ENCODE results near the gene MRPS23. TPM values are rescaled to one million over a fixed set of nuclear protein-coding genes. Genes with fewer than 3 reads are reported as not detected.

MRPS23 gene
- total RNA-seq: 34.4 and 46.7 TPM in 2 replicates

- peak; percentile 96 for DNase-seq (ENCODE audit: low read depth, low spot score)
Observed at GRCh38 chr17:57849874-57850754, at the start of gene MRPS23. Gene MRPS23, minus strand, starts transcription at chr17:57850044. Its CDS starts 34 bp downstream, at chr17:57850010.

GRCh38 chr17:57899391-57899790, 49.5 kb upstream of the MRPS23 start:
- DNase-seq (ENCODE audit: low read depth, low spot score): no peak

DNA sequence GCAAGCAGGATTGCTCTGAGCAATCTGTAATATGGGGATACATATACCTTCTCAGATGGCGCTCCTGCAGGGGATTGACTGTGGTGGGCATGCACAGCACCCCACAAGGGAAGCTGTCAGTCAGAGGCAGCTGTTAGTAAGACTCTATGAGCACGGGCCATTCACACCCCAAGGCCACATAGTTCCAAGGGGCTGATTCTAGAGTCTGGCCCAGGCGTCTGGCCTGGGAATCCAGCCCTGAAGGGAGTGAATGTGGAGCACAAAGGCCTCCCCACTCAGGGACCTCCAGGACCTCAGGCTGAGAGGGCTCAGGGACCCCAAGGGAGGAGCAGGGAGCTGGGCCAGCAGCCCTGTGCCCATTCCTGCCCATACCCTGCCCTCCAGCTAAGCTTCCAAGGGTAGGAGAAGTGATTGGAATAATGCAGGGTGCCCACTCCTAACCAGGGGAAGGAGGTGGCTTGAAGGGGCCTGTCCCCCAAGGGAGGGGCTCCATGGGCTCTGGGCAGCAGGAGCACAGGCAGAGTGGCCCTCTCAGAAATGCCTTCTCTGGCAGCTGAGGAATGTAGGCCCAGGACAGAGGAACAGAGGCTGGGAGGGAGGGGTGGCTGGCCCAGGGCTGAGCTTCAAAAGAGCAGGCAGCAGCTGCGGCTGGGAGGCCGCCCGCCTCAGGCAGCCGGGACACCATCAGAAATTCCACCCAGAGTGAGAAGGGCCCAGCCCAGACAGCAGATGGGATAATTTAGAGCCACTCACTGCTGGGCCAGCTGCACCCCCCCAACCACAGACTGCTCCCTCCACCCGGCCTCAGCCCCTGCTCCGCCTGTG, 48.9 kb upstream of the MRPS23 start:
- no peak for DNase-seq (ENCODE audit: low read depth, low spot score)

DNA sequence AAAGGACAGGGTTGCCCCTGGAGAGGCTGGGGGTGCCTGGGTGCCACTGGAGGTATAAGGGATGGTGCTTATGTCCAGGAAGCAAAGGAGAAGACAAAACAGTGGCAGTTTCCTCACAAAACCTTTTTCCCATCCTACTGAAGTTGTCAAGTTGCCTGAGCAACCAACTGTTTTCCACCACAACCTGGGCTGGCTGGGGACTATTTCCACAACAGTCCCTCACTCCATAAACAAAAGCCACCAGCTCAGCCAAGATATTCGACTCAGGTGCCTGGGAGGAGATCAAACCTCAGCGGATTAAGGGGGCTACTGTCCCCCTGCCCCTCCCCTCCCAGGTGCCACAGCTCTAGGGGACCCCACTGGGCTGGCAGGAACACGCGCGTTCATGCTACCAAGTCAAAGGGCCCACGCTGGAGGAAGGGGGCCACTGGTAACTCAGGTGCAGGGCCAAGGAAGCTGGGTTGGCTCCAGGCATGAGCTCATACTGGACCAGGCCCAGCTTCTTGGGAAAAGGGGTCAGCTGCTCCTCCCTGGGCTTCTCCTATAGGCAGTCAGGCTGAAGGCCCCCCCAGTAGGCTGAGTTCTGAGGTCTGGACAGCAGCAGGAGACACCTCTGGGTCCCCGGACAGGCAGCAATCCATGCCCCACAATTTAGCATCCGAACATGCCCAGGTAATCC, 45.7 kb upstream of the MRPS23 start:
- DNase-seq (ENCODE audit: low read depth, low spot score): no peak

DNA sequence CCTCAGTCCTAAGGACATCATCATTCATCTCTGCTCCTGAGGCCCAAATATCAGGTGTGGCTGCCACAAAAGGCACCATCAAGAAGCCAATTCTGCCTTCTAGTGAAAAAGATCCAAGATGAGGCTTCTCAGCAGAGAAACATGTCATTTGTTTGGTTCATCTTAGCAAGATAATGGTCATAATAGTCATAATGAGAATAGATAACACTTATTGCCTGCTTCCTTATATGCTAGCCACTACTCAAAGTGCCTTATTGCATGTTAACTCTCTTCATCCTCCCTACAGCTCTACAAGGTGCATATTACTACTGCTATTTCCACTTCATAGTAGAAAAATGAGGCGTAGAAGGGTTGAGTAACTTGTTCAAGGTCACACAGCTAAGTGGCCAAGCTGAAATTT, 45.0 kb upstream of the MRPS23 start:
- DNase-seq (ENCODE audit: low read depth, low spot score): no peak

GRCh38 chr17:57892820-57893595, 43.2 kb upstream of the MRPS23 start:
- no peak for DNase-seq (ENCODE audit: low read depth, low spot score)

GRCh38 chr17:57892146-57892819, 42.4 kb upstream of the MRPS23 start:
- DNase-seq (ENCODE audit: low read depth, low spot score): no peak

GRCh38 chr17:57890857-57891232, 41.0 kb upstream of the MRPS23 start:
- DNase-seq (ENCODE audit: low read depth, low spot score): no peak

- DNase-seq (ENCODE audit: low read depth, low spot score): no peak
Observed at GRCh38 chr17:57889892-57890856, 40.3 kb upstream of the MRPS23 start.

DNA sequence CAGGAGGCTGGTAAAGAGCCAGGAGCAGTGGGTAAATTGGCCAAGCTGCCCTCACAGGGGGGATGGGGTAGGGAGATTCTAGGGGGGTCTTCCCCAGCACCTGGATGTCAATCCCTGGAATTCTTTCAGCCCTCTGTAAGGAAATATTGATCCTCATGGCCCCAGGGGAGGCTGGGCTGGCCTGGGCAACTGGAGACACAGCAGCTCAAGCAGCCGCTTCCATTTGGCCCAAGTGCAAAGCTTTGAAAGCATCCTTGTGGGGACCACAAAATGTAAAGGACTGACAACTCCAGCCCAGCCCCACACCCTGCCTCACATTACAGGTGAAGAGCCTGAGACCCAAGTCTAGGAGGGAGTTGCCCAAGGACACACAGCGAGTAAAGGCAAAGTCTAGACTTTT, 39.4 kb upstream of the MRPS23 start:
- DNase-seq (ENCODE audit: low read depth, low spot score): no peak

GRCh38 chr17:57888311-57889216, 38.7 kb upstream of the MRPS23 start:
- no peak for DNase-seq (ENCODE audit: low read depth, low spot score)

DNA sequence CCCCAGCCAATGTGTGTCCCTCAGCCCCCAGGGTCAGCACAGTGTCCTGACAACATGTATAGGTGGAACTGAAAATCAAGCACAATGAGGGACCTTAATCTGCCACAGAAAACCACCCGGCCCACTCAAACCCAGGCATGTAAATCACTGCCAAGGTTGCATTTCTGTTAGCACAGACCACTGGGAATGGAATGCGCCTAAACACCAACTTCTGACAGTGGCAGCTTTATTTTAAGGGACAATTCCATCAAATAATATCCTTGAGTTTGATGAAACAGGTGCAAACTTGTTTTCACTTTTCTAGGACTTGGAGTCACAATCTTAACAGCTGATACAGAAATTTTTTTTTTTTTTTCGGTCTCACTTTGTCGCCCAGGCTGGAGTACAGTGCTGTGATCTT, 37.3 kb upstream of the MRPS23 start:
- DNase-seq (ENCODE audit: low read depth, low spot score): no peak

- DNase-seq (ENCODE audit: low read depth, low spot score): no peak
Observed at GRCh38 chr17:57886020-57886419, 36.2 kb upstream of the MRPS23 start.

DNA sequence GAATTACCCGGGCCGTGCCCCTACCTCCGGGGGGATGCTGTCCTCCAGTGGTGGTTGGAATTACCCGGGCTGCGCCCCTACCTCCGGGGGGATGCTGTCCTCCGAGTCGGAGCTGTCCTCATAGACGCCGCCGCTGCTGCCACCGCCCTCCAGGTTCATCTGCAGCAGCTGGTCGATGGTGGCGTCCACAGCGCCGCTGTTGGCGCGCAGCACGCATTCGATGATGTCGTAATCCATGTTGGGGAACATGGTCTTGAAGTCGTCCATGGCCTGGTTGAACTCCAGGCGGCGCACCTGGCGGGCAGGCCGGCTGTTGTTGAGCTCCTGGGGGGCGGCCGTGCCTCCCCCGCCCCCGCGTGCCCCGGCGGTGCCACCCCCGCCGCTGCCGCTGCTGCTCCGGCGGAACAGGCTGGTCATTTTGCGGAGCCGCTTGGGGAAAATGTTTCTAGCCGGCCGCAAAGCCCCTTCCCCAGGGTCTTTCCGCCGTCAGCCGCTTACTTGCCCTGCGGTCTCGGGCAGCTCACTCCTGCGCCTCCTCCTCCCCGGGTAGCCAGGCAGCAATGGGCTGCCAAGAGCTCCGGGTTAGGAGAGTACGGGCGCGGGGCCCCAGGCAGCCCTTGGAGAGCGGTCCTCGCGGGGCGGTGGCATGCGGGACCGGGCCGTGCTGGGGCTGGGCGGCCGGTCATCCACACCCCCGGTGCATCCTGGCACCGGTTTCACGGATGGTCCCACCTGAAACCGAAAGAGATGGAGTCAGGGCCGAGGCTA, 35.5 kb upstream of the MRPS23 start:
- DNase-seq (ENCODE audit: low read depth, low spot score): no peak

- DNase-seq (ENCODE audit: low read depth, low spot score): no peak
Observed at GRCh38 chr17:57881783-57882351, 32.0 kb upstream of the MRPS23 start.

DNA sequence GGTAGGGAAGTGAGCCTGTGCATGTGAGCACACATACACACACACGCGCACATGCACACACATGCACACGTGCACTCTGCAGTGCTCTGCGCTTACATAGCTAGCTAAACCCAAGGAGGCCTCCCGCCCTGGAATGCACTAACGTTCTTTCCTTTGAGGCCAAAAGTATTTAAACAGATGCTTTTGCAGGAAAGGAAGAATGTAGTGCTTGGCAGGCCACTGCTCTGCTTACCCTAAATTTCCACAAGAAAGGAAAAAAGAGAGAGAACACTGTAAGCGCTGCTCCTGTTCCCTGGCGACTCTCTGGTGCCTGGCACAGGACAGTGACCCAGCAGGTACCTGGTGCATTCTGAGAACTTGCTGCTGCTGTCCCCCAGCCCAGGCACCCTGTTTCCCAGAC, 31.3 kb upstream of the MRPS23 start:
- DNase-seq (ENCODE audit: low read depth, low spot score): no peak

- no peak for DNase-seq (ENCODE audit: low read depth, low spot score)
Observed at GRCh38 chr17:57880086-57880456, 30.2 kb upstream of the MRPS23 start.

Data from pulmonary artery endothelial cell (primary cell).